Prostate gland (tissue), 2 donors: ENCODE results near the gene RNF123. TPM values are rescaled to one million over a fixed set of nuclear protein-coding genes. Genes with fewer than 3 reads are reported as not detected.

Source experiments
- DNase-seq: peaks from one replicate; pipeline ENCODE4 v3.0.0-alpha.2; 2019; ENCODE audit warnings: low spot score
- H3K27ac ChIP-seq, 2 donors: fragments of 200-600 bp; sonication (generic); 2 replicates each; pipeline ENCODE4 v1.5.1; 2017 to 2019
- H3K27me3 ChIP-seq: fragments of 200-600 bp; sonication (generic); replicated peaks from 2 replicates; pipeline ENCODE4 v1.5.1; 2019; ENCODE audit not compliant: insufficient read depth
- H3K36me3 ChIP-seq, 2 donors: fragments of 200-600 bp; sonication (generic); 1 replicate in 1 of 2; 2 replicates in 1 of 2; pipeline versions ENCODE4 v1.5.1 to v1.8.1; 2017 to 2019
- H3K4me1 ChIP-seq: fragments of 200-600 bp; sonication (generic); replicated peaks from 2 replicates; pipeline ENCODE4 v1.5.1; 2019
- H3K4me3 ChIP-seq, 2 donors: fragments of 200-600 bp; sonication (generic); 2 replicates each; pipeline ENCODE4 v1.5.1; 2017 to 2019
- H3K9me3 ChIP-seq: fragments of 200-600 bp; sonication (generic); 2 replicates; pipeline ENCODE4 v1.5.1; 2017
- POLR2A ChIP-seq: fragments of 450-650 bp; IDR thresholded peaks from one replicate; pipeline ENCODE4 v1.6.1; 2016; ENCODE audit warnings: antibody characterized with exemption, mild to moderate bottlenecking
- POLR2AphosphoS5 ChIP-seq: sonication (generic); formaldehyde crosslinking; IDR thresholded peaks from one replicate; pipeline ENCODE4 v1.6.1; 2017; ENCODE audit warnings: antibody characterized with exemption
- WGBS: methylation state at CpG from one replicate; pipeline ENCODE4 v1.1.5; 2018; 5-methylcytosine and 5-hydroxymethylcytosine counted together
- intact Hi-C: fragments of 100-400 bp; cut with DNase I; formaldehyde crosslinking; loops from one replicate; pipeline ENCODE4 v1.14.2; 2022
- total RNA-seq, 2 donors: library from RNA; depleted of rRNA; stranded (reverse); fragments of >200 nt; gene quantifications; one replicate each; pipeline ENCODE4 v1.1.0, GENCODE V29; 2016
- TF ChIP-seq, protein P1 (sequence below), 4 experiments: fragments of 200-600 bp in 2 of 4; fragments of 450-650 bp in 2 of 4; sonication (generic) in 2 of 4; IDR thresholded peaks; 1 replicate in 3 of 4; 2 replicates in 1 of 4; pipeline ENCODE4 v1.5.1; 2016 to 2019; ENCODE audit warnings: antibody characterized with exemption in 4 of 4, mild to moderate bottlenecking in 2 of 4, moderate library complexity in 2 of 4

The RNF123 gene
- total RNA-seq, 2 donors from 2014 or later: 24.9 to 58.3 TPM

DNA sequence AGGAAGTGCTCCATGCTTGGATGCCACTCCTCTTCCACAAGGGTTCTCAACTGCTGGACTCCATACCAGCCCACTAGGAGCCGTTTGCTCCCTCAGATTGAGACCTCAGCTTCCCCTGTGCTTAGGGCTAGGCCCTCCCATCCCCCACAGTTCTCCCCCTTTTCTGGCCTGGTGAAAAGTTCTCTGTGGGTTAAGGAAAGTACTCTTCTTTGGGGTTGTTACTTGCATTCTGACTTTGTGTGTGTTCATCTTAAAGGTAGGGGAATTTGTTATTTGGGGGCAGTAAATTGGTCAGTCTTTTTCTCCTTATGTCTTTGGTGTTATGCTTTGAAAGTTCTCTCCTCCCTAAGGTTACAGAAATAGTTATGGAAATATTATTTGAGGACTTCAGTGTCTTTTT is 39.2 kb upstream of the RNF123 start:
- no peaks in the 10 kb centered on the region for H3K27me3 ChIP-seq

DNA sequence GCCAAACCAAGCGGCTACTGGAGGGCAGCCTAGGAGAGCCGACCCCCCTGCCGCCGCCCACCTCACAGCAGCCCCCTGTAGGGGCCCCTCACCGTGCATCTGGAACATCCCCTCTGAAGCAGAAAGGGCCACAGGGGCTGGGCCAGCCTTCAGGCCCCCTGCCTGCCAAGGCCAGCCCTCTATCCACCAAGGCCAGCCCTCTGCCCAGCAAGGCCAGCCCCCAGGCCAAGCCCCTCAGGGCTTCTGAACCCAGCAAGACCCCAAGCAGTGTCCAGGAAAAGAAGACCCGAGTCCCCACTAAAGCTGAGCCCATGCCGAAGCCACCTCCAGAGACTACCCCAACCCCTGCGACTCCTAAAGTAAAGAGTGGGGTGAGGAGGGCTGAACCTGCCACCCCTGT is 38.7 kb upstream of the RNF123 start:
- WGBS: 71% methylated on average over 8 of the region's 8 CpGs
- Histone ChIP-seq H3K36me3 (no peaks in the 10 kb centered on the region), H3K4me3 (no peak overlapping the region), H3K27ac (no peak overlapping the region), H3K27me3 (no peaks in the 10 kb centered on the region), H3K9me3 (no peaks in the 10 kb centered on the region), H3K4me1 (no peaks in the 10 kb centered on the region)
- no peak for DNase-seq
- intact Hi-C loops: no loop called here
- TF ChIP-seq, protein P1, sequence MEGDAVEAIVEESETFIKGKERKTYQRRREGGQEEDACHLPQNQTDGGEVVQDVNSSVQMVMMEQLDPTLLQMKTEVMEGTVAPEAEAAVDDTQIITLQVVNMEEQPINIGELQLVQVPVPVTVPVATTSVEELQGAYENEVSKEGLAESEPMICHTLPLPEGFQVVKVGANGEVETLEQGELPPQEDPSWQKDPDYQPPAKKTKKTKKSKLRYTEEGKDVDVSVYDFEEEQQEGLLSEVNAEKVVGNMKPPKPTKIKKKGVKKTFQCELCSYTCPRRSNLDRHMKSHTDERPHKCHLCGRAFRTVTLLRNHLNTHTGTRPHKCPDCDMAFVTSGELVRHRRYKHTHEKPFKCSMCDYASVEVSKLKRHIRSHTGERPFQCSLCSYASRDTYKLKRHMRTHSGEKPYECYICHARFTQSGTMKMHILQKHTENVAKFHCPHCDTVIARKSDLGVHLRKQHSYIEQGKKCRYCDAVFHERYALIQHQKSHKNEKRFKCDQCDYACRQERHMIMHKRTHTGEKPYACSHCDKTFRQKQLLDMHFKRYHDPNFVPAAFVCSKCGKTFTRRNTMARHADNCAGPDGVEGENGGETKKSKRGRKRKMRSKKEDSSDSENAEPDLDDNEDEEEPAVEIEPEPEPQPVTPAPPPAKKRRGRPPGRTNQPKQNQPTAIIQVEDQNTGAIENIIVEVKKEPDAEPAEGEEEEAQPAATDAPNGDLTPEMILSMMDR (IDR thresholded peaks at IDR 0.05): no peak
- TF ChIP-seq POLR2A: no peak
- no peak for TF ChIP-seq POLR2AphosphoS5

More for the DNA sequence above, 39.2 kb upstream of the RNF123 start:
- WGBS: 78% methylated on average over 1 of the region's 1 CpG
- no peaks in the 10 kb centered on the region for H3K4me1 ChIP-seq
- no peaks in the 10 kb centered on the region for H3K36me3 ChIP-seq
- TF ChIP-seq POLR2A (no peak), POLR2AphosphoS5 (no peak)
- TF ChIP-seq, protein P1 (IDR thresholded peaks at IDR 0.05): no peak
- no peaks in the 10 kb centered on the region for H3K9me3 ChIP-seq
- H3K4me3 ChIP-seq: no peak overlapping the region
- no peak for DNase-seq
- H3K27ac ChIP-seq: no peak overlapping the region
- intact Hi-C loops: no loop called here

DNA sequence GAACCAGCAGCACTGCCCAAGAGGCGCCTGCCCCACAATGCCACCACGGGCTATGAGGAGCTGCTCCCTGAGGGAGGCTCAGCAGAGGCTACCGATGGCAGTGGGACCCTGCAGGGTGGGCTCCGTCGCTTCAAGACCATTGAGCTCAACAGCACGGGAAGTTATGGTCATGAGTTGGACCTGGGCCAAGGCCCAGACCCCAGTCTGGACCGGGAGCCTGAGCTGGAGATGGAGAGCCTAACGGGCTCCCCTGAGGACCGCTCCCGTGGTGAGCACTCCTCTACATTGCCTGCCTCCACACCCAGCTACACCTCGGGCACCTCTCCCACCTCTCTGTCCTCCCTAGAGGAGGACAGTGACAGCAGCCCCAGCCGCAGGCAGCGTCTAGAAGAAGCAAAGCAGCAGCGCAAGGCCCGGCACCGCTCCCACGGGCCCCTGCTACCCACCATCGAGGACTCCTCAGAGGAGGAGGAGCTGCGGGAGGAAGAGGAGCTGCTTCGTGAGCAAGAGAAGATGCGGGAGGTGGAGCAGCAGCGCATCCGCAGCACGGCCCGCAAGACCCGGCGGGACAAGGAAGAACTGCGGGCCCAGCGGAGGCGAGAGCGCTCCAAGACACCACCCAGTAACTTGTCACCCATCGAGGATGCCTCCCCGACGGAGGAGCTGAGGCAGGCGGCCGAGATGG is 37.0 kb upstream of the RNF123 start:
- Histone ChIP-seq H3K27ac (no peak overlapping the region), H3K4me1 (no peaks in the 10 kb centered on the region), H3K36me3 (no peaks in the 10 kb centered on the region), H3K4me3 (no peak overlapping the region), H3K9me3 (no peaks in the 10 kb centered on the region), H3K27me3 (no peaks in the 10 kb centered on the region)
- no peak for DNase-seq
- 91% methylated on average over 35 of the region's 36 CpGs for WGBS
- intact Hi-C loops: no loop called here
- TF ChIP-seq POLR2AphosphoS5 (no peak), POLR2A (no peak)
- TF ChIP-seq, protein P1 (IDR thresholded peaks at IDR 0.05): no peak

DNA sequence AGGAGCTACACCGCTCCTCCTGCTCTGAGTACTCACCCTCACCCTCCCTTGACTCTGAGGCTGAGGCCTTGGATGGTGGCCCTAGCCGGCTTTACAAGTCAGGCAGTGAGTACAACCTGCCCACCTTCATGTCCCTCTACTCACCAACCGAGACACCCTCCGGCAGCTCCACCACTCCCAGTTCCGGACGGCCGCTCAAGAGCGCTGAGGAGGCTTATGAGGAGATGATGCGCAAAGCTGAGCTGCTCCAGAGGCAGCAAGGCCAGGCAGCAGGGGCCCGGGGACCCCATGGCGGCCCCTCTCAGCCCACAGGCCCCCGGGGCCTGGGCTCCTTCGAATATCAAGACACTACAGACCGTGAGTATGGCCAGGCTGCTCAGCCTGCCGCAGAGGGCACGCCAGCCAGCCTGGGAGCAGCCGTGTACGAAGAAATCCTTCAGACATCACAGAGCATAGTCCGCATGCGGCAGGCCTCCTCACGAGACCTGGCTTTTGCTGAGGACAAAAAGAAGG is 36.4 kb upstream of the RNF123 start:
- DNase-seq: no peak
- Histone ChIP-seq H3K4me1 (no peaks in the 10 kb centered on the region), H3K4me3 (no peak overlapping the region), H3K27ac (no peak overlapping the region), H3K36me3 (no peaks in the 10 kb centered on the region), H3K9me3 (no peaks in the 10 kb centered on the region), H3K27me3 (no peaks in the 10 kb centered on the region)
- intact Hi-C loops: no loop called here
- TF ChIP-seq POLR2AphosphoS5 (no peak), POLR2A (no peak)
- TF ChIP-seq, protein P1 (IDR thresholded peaks at IDR 0.05): no peak
- 90% methylated on average over 21 of the region's 21 CpGs for WGBS

DNA sequence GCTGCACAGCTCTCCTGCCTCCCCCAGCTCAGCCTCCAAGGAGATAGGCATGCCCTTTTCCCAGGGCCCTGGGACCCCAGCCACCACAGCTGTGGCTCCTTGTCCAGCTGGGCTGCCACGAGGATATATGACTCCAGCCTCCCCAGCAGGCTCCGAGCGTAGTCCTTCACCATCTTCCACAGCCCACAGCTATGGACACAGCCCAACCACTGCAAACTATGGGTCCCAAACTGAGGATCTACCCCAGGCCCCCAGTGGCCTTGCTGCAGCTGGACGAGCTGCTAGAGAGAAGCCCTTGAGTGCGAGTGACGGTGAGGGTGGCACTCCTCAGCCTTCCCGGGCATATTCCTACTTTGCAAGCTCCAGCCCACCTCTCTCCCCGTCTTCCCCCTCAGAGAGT is 35.7 kb upstream of the RNF123 start:
- Histone ChIP-seq H3K4me1 (no peaks in the 10 kb centered on the region), H3K9me3 (no peaks in the 10 kb centered on the region), H3K27me3 (no peaks in the 10 kb centered on the region), H3K36me3 (no peaks in the 10 kb centered on the region), H3K27ac (no peak overlapping the region), H3K4me3 (no peak overlapping the region)
- intact Hi-C loops: no loop called here
- 85% methylated on average over 8 of the region's 8 CpGs for WGBS
- DNase-seq: no peak
- TF ChIP-seq POLR2AphosphoS5 (no peak), POLR2A (no peak)
- TF ChIP-seq, protein P1 (IDR thresholded peaks at IDR 0.05): no peak
